Mesothelial cell of epicardium (in vitro differentiated cells): Measurements from ENCODE around the gene EFCAB12. TPM values are rescaled to one million over a fixed set of nuclear protein-coding genes. Genes with fewer than 3 reads are reported as not detected.
A peak's percentile ranks its signal among the peaks of the same experiment; 100 is the strongest.

Experiments
- DNase-seq, 2 experiments: peaks; one replicate each; pipeline ENCODE4 v3.0.0; 2021; ENCODE audit warnings: low spot score in 2 of 2; ENCODE audit not compliant: unreplicated experiment in 2 of 2
- H3K27ac Mint-ChIP-seq: 2 replicates; pipeline ENCODE4 v1.8.0; 2021; ENCODE audit warnings: mixed read lengths
- H3K27me3 Mint-ChIP-seq: 2 replicates; pipeline ENCODE4 v1.8.0; 2021; ENCODE audit warnings: low read depth, mixed read lengths
- H3K36me3 Mint-ChIP-seq: 2 replicates; pipeline ENCODE4 v1.8.0; 2021; ENCODE audit warnings: mixed read lengths
- H3K4me1 Mint-ChIP-seq: 2 replicates; pipeline ENCODE4 v1.8.0; 2021; ENCODE audit warnings: mixed read lengths
- H3K4me3 Mint-ChIP-seq: 2 replicates; pipeline ENCODE4 v1.8.0; 2021; ENCODE audit warnings: mild to moderate bottlenecking, moderate library complexity, mixed read lengths
- H3K9me3 Mint-ChIP-seq: 2 replicates; pipeline ENCODE4 v1.8.0; 2021; ENCODE audit warnings: mixed read lengths
- CTCF ChIP-seq: fragments of 200-600 bp; sonication (generic); IDR thresholded peaks from one replicate; pipeline ENCODE4 v1.5.0; 2021; ENCODE audit warnings: antibody characterized with exemption; ENCODE audit not compliant: unreplicated experiment
- total RNA-seq: library from RNA; stranded (reverse); gene quantifications from 3 replicates; pipeline ENCODE4 v1.2.1, GENCODE V29; 2021

Gene EFCAB12
- total RNA-seq, 1 donor from 2014 or later = 0.74 TPM

GRCh38 chr3:129358177-129358771 lies 70.2 kb downstream of the EFCAB12 start:
- H3K4me3 Mint-ChIP-seq = no peak overlapping the region
- no peaks in the 10 kb centered on the region for H3K27me3 Mint-ChIP-seq
- no peaks in the 10 kb centered on the region for H3K9me3 Mint-ChIP-seq
- no peak for DNase-seq
- peaks cover 27% of the 10 kb centered on the region for H3K4me1 Mint-ChIP-seq
- H3K36me3 Mint-ChIP-seq = no peaks in the 10 kb centered on the region
- TF ChIP-seq CTCF = no peak
- H3K27ac Mint-ChIP-seq = no peak overlapping the region

- H3K4me3 Mint-ChIP-seq = no peak overlapping the region
- TF ChIP-seq CTCF = no peak
- peaks cover 31% of the 10 kb centered on the region for H3K4me1 Mint-ChIP-seq
- H3K9me3 Mint-ChIP-seq = no peaks in the 10 kb centered on the region
- H3K36me3 Mint-ChIP-seq = no peaks in the 10 kb centered on the region
- H3K27me3 Mint-ChIP-seq = no peaks in the 10 kb centered on the region
- no peak for DNase-seq
- H3K27ac Mint-ChIP-seq = peak overlapping the region; percentile 22
Observed at GRCh38 chr3:129357616-129358015, 70.8 kb downstream of the EFCAB12 start.

GRCh38 chr3:129356756-129357425 lies 71.5 kb downstream of the EFCAB12 start:
- H3K27ac Mint-ChIP-seq = peak overlapping the region; percentile 22
- H3K4me1 Mint-ChIP-seq = peaks cover 31% of the 10 kb centered on the region
- TF ChIP-seq CTCF = no peak
- no peaks in the 10 kb centered on the region for H3K36me3 Mint-ChIP-seq
- no peaks in the 10 kb centered on the region for H3K27me3 Mint-ChIP-seq
- H3K9me3 Mint-ChIP-seq = no peaks in the 10 kb centered on the region
- no peak overlapping the region for H3K4me3 Mint-ChIP-seq
- DNase-seq = no peak

GRCh38 chr3:129353589-129353941 lies 74.9 kb downstream of the EFCAB12 start:
- Mint-ChIP-seq H3K27me3 (no peaks in the 10 kb centered on the region), H3K4me3 (no peak overlapping the region), H3K4me1 (peaks cover 16% of the 10 kb centered on the region), H3K27ac (no peak overlapping the region), H3K36me3 (no peaks in the 10 kb centered on the region), H3K9me3 (no peaks in the 10 kb centered on the region)
- DNase-seq = no peak
- no peak for TF ChIP-seq CTCF

- Mint-ChIP-seq H3K27ac (no peak overlapping the region), H3K4me1 (peaks cover 10% of the 10 kb centered on the region), H3K27me3 (no peaks in the 10 kb centered on the region), H3K4me3 (no peak overlapping the region), H3K9me3 (no peaks in the 10 kb centered on the region), H3K36me3 (no peaks in the 10 kb centered on the region)
- no peak for DNase-seq
- no peak for TF ChIP-seq CTCF
Observed at GRCh38 chr3:129352650-129353588, 75.5 kb downstream of the EFCAB12 start.
